ENCODE measurements around the gene IFRD2. TPM values are rescaled to one million over a fixed set of nuclear protein-coding genes. Genes with fewer than 3 reads are reported as not detected.

IFRD2 gene
- total and polyA plus RNA-seq, 9 of the 15 experiments (the other 6 are each of a cell fraction or from before 2014, with no cell fraction given): 30.5 to 115 (median 52.8) TPM

GRCh38 chr3:50249457-50249856 lies 42.8 kb downstream of the IFRD2 start:
- 85% methylated on average over 4 of the region's 5 CpGs for WGBS (ENCODE audit: insufficient coverage, low coverage, missing lambda C conversion rate)
- Histone ChIP-seq H3K27me3 (ENCODE audit: control insufficient read depth in 2 of 2, insufficient read depth in 2 of 2, low read length in 2 of 2) (no peaks in the 10 kb centered on the region), H3K9me1 (ENCODE audit: control insufficient read depth, insufficient read depth, low read length) (no peaks in the 10 kb centered on the region), H3K4me3 (no peak overlapping the region), H3K4me2 (ENCODE audit: insufficient read depth, low read length) (no peak overlapping the region), H4K20me1 (replicated peaks; ENCODE audit: control insufficient read depth, insufficient read depth, low read length) (no peaks in the 10 kb centered on the region), H3K27ac (ENCODE audit: extremely low read depth, low read depth, low read length) (no peak overlapping the region), H3K9ac (ENCODE audit: insufficient read depth in 1 of 2, low read depth in 2 of 2, low read length in 2 of 2) (peak overlapping the region in 1 of 2 experiments; percentile 20; a peak in 1 of 4 replicates), H3K4me1 (replicated peaks in 1 of 2; ENCODE audit: control insufficient read depth in 2 of 2, insufficient read depth in 2 of 2, low read length in 2 of 2) (peaks cover 21 to 34% of the 10 kb centered on the region in 2 experiments), H3K79me2 (ENCODE audit: control insufficient read depth, insufficient read depth, low read length) (peaks cover 21% of the 10 kb centered on the region), H2AFZ (ENCODE audit: low read depth, low read length) (no peak overlapping the region), H3K9me3 (replicated peaks; ENCODE audit: control insufficient read depth, insufficient read depth, low read depth, low read length) (no peaks in the 10 kb centered on the region), H3K36me3 (ENCODE audit: control insufficient read depth, insufficient read depth, low read length) (peaks cover 4% of the 10 kb centered on the region; the same call in 1 of the 3 replicates)
- ChIA-PET POLR2A (interaction anchor here (1.3 kb wide), 1 partner anchor 14 kb away, joined by 4 read pairs; the partner anchor contains the start of gene GNAI2), CTCF (ENCODE audit: low intra/inter-chr PET ratio) (no interaction called here)
- ATAC-seq: no peak
- DNase-seq (ENCODE audit: extremely low read depth in 1 of 4, low spot score in 3 of 4): no peak
- intact Hi-C loops (cut with micrococcal nuclease) (no loop called here), in situ Hi-C loops (cut with MboI) (no loop called here)
- no TSS peak for BruUV-seq (replicated peaks)
- TF ChIP-seq ZNF431 (CRISPR knock-in tag; IDR thresholded peaks at IDR 0.05): no peak
- no peak for FAIRE-seq

GRCh38 chr3:50248387-50248786 lies 43.8 kb downstream of the IFRD2 start:
- ChIA-PET CTCF (ENCODE audit: low intra/inter-chr PET ratio) (no interaction called here), POLR2A (interaction anchor here (0.6 to 1.3 kb wide), 2 partner anchors 11 to 163 kb away, joined by 3 to 5 read pairs; no protein-coding TSS in a partner anchor)
- FAIRE-seq (no peak), DNase-seq (ENCODE audit: extremely low read depth in 1 of 4, low spot score in 3 of 4) (no peak), ATAC-seq (no peak)
- peak overlapping the region in 1 of 2 experiments; percentile 0; a peak in 1 of 4 replicates for H3K9ac ChIP-seq (ENCODE audit: insufficient read depth in 1 of 2, low read depth in 2 of 2, low read length in 2 of 2)
- no peaks in the 10 kb centered on the region for H4K20me1 ChIP-seq (replicated peaks; ENCODE audit: control insufficient read depth, insufficient read depth, low read length)
- no TSS peak for BruUV-seq (replicated peaks)
- H3K27ac ChIP-seq (ENCODE audit: extremely low read depth, low read depth, low read length): no peak overlapping the region
- H3K27me3 ChIP-seq (ENCODE audit: control insufficient read depth in 2 of 2, insufficient read depth in 2 of 2, low read length in 2 of 2): no peaks in the 10 kb centered on the region
- no peaks in the 10 kb centered on the region for H3K9me1 ChIP-seq (ENCODE audit: control insufficient read depth, insufficient read depth, low read length)
- H2AFZ ChIP-seq (ENCODE audit: low read depth, low read length): no peak overlapping the region
- H3K4me3 ChIP-seq: no peak overlapping the region
- in situ Hi-C loops (cut with MboI) (no loop called here), intact Hi-C loops (cut with micrococcal nuclease) (no loop called here)
- WGBS (ENCODE audit: insufficient coverage, low coverage, missing lambda C conversion rate): 30% methylated on average over 2 of the region's 3 CpGs
- peaks cover 21% of the 10 kb centered on the region for H3K79me2 ChIP-seq (ENCODE audit: control insufficient read depth, insufficient read depth, low read length)
- H3K4me2 ChIP-seq (ENCODE audit: insufficient read depth, low read length): no peak overlapping the region
- peaks cover 6% of the 10 kb centered on the region; the same call in 1 of the 3 replicates for H3K36me3 ChIP-seq (ENCODE audit: control insufficient read depth, insufficient read depth, low read length)
- H3K4me1 ChIP-seq (replicated peaks in 1 of 2; ENCODE audit: control insufficient read depth in 2 of 2, insufficient read depth in 2 of 2, low read length in 2 of 2): peaks cover 22 to 37% of the 10 kb centered on the region in 2 experiments
- no peaks in the 10 kb centered on the region for H3K9me3 ChIP-seq (replicated peaks; ENCODE audit: control insufficient read depth, insufficient read depth, low read depth, low read length)
- TF ChIP-seq ZHX1 (conservative IDR thresholded peaks at IDR 0.05; ENCODE audit: low read length): no peak
- TF ChIP-seq KLF13 (tag; IDR thresholded peaks at IDR 0.05; ENCODE audit: borderline replicate concordance, low read depth): no peak
- no peak for TF ChIP-seq GTF2A2 (tag; IDR thresholded peaks at IDR 0.05)
- TF ChIP-seq ARID1B (IDR thresholded peaks at IDR 0.05): no peak
- TF ChIP-seq U2AF1 (optimal IDR thresholded peaks at IDR 0.05; ENCODE audit: low read depth, low read length): no peak
- TF ChIP-seq MAFK (IDR thresholded peaks at IDR 0.05; ENCODE audit: low read length): no peak
- TF ChIP-seq MEF2D (tag; conservative IDR thresholded peaks at IDR 0.05; ENCODE audit: low read depth): no peak
- TF ChIP-seq ZNF644 (tag; IDR thresholded peaks at IDR 0.05; ENCODE audit: low read depth): no peak
- TF ChIP-seq ELK3 (CRISPR knock-in tag; IDR thresholded peaks at IDR 0.05): no peak
- TF ChIP-seq RBBP5 (IDR thresholded peaks at IDR 0.05; ENCODE audit: borderline replicate concordance, insufficient read depth, low read length, poor library complexity, severe bottlenecking): no peak
